Keratinocyte (primary cell): ENCODE data around the gene MST1.

ENCODE experiments used
- CTCF ChIP-seq, 3 experiments: IDR thresholded peaks in 1 of 3; conservative IDR thresholded peaks in 1 of 3; optimal IDR thresholded peaks in 1 of 3; 2 replicates in 2 of 3; 3 replicates in 1 of 3; pipeline versions ENCODE3 to v1.5.1; 2011; ENCODE audit warnings: low read length in 3 of 3, mild to moderate bottlenecking in 3 of 3, moderate library complexity in 2 of 3, control low read depth in 1 of 3, inconsistent platforms in 1 of 3; ENCODE audit not compliant: insufficient read depth in 2 of 3; ENCODE audit errors: extremely low read depth in 1 of 3
- EZH2 ChIP-seq: IDR thresholded peaks from one replicate; pipeline ENCODE4 v1.6.1; 2012; ENCODE audit warnings: inconsistent platforms, mild to moderate bottlenecking, low read length, moderate library complexity

GRCh38 chr3:49727924-49728361 is 38.7 kb upstream of the MST1 start:
- no peak for TF ChIP-seq CTCF (optimal IDR thresholded peaks at IDR 0.05 in 1 of 3, IDR thresholded peaks at IDR 0.05 in 1 of 3, conservative IDR thresholded peaks at IDR 0.05 in 1 of 3; ENCODE audit: extremely low read depth in 1 of 3, insufficient read depth in 2 of 3, low read length in 3 of 3)
- TF ChIP-seq EZH2 = no peak
